ENCODE data around the gene CBLN3.
"Not testable (repeated sequence)": the region's sequence is repeated elsewhere in the genome, so short reads cannot be mapped to it uniquely, and the experiment has no call there.

CBLN3 gene

GRCh38 chr14:24429395-24430142 lies at the start of gene CBLN3, which contains the start of gene KHNYN:
Gene CBLN3 (minus strand): TSS chr14:24429668. CDS start chr14:24429054, 614 bp downstream.
Gene KHNYN (plus strand): TSS chr14:24429954. CDS start chr14:24430731, 777 bp downstream.
- peak; percentile 70 to 75 for DNase-seq (ENCODE audit: extremely low read depth in 1 of 2, low read depth in 1 of 2)

GRCh38 chr14:24475261-24475660 lies 45.8 kb upstream of the CBLN3 start:
- DNase-seq (ENCODE audit: extremely low read depth in 1 of 2, low read depth in 1 of 2) = no peak

- no peak for DNase-seq (ENCODE audit: extremely low read depth in 1 of 2, low read depth in 1 of 2)
Measured at GRCh38 chr14:24473211-24473610, 43.7 kb upstream of the CBLN3 start.

- not testable (repeated sequence) for DNase-seq (ENCODE audit: extremely low read depth in 1 of 2, low read depth in 1 of 2)
Measured at GRCh38 chr14:24470450-24470849, 41.0 kb upstream of the CBLN3 start.

GRCh38 chr14:24465805-24466204 lies 36.3 kb upstream of the CBLN3 start:
- no peak for DNase-seq (ENCODE audit: extremely low read depth in 1 of 2, low read depth in 1 of 2)

- DNase-seq (ENCODE audit: extremely low read depth in 1 of 2, low read depth in 1 of 2) = no peak
Measured at GRCh38 chr14:24465368-24465767, 35.9 kb upstream of the CBLN3 start.

- no peak for DNase-seq (ENCODE audit: extremely low read depth in 1 of 2, low read depth in 1 of 2)
Measured at GRCh38 chr14:24463884-24464785, 34.7 kb upstream of the CBLN3 start.

GRCh38 chr14:24463017-24463883 lies 33.8 kb upstream of the CBLN3 start:
- no peak for DNase-seq (ENCODE audit: extremely low read depth in 1 of 2, low read depth in 1 of 2)

- no peak for DNase-seq (ENCODE audit: extremely low read depth in 1 of 2, low read depth in 1 of 2)
Measured at GRCh38 chr14:24461336-24461735, 31.9 kb upstream of the CBLN3 start.

GRCh38 chr14:24459331-24459730 lies 29.9 kb upstream of the CBLN3 start:
- DNase-seq (ENCODE audit: extremely low read depth in 1 of 2, low read depth in 1 of 2) = no peak

GRCh38 chr14:24458736-24459135 lies 29.3 kb upstream of the CBLN3 start:
- DNase-seq (ENCODE audit: extremely low read depth in 1 of 2, low read depth in 1 of 2) = no peak

- DNase-seq (ENCODE audit: extremely low read depth in 1 of 2, low read depth in 1 of 2) = no peak
Measured at GRCh38 chr14:24456980-24457379, 27.5 kb upstream of the CBLN3 start.

- not testable (repeated sequence) for DNase-seq (ENCODE audit: extremely low read depth in 1 of 2, low read depth in 1 of 2)
Measured at GRCh38 chr14:24450828-24451227, 21.4 kb upstream of the CBLN3 start.

- DNase-seq (ENCODE audit: extremely low read depth in 1 of 2, low read depth in 1 of 2) = no peak
Measured at GRCh38 chr14:24443053-24443665, 13.7 kb upstream of the CBLN3 start.

- DNase-seq (ENCODE audit: extremely low read depth in 1 of 2, low read depth in 1 of 2) = peak; percentile 88 to 93
Measured at GRCh38 chr14:24442240-24443052, 13.0 kb upstream of the CBLN3 start, which contains the start of gene SDR39U1. Gene SDR39U1 (minus strand): TSS chr14:24442776. CDS start chr14:24442769, 7 bp downstream.

- no peak for DNase-seq (ENCODE audit: extremely low read depth in 1 of 2, low read depth in 1 of 2)
Measured at GRCh38 chr14:24441904-24442239, 12.4 kb upstream of the CBLN3 start.

- no peak for DNase-seq (ENCODE audit: extremely low read depth in 1 of 2, low read depth in 1 of 2)
Measured at GRCh38 chr14:24441485-24441884, 12.0 kb upstream of the CBLN3 start.

GRCh38 chr14:24440606-24441399 lies 11.3 kb upstream of the CBLN3 start:
- no peak for DNase-seq (ENCODE audit: extremely low read depth in 1 of 2, low read depth in 1 of 2)
